ENCODE measurements around the gene ARID5A. TPM values are rescaled to one million over a fixed set of nuclear protein-coding genes. Genes with fewer than 3 reads are reported as not detected.

ARID5A gene
- total RNA-seq, 1 experiment from 2014 or later: 7.3 TPM

DNA sequence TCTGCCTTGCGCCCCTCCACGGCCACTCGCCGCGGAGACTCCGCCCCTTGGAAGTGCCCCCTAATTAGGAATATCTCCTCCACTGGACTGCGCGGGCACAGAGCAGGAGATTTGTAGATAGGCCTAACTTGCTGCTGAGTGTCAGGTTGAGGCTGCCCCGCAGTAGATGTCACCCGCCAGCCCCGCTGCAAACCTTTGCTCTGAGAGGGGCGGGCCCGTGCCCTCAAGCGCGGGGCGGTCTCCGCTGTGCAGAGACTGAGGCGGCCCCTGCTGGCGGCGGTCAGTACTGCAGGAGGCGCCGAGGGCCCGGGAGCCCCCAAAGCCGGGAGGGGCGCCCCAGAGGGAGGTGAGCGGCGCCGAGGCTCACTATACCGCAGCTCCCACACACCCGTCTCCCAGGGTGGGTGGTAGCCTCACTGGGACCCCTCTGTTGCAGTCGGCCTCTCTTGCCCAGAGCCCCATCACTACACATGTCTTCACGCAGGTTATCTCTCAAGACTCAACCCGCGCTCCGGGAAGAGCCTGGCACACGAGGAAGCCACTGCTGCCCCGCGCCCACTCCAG, 28.5 kb upstream of the ARID5A start:
- peak overlapping the region; percentile 43 for H3K4me3 ChIP-seq (ENCODE audit: low read depth, low read length, poor library complexity, severe bottlenecking)
- intact Hi-C loops (cut with micrococcal nuclease; ENCODE audit: unreplicated experiment): loop anchor here (2.0 to 5.0 kb wide), 3 partner anchors 201 to 516 kb away; partner anchors contain the start of gene ANKRD36C
- ChIA-PET CTCF (interaction anchor here (2.0 to 2.2 kb wide), 2 partner anchors 99 to 101 kb away, joined by 11 to 21 read pairs; no protein-coding TSS in a partner anchor), POLR2A (ENCODE audit: low non-redundant PET) (no interaction called here)
- no peaks in the 10 kb centered on the region for H3K36me3 ChIP-seq (ENCODE audit: insufficient read depth, low read length, poor library complexity, severe bottlenecking)
- no peaks in the 10 kb centered on the region for H3K9me3 ChIP-seq (ENCODE audit: low read depth, low read length, poor library complexity, severe bottlenecking)
- no peak for TF ChIP-seq EZH2 (IDR thresholded peaks at IDR 0.05; ENCODE audit: borderline replicate concordance, low read depth, low read length, poor library complexity, severe bottlenecking)
- TF ChIP-seq, protein P1, sequence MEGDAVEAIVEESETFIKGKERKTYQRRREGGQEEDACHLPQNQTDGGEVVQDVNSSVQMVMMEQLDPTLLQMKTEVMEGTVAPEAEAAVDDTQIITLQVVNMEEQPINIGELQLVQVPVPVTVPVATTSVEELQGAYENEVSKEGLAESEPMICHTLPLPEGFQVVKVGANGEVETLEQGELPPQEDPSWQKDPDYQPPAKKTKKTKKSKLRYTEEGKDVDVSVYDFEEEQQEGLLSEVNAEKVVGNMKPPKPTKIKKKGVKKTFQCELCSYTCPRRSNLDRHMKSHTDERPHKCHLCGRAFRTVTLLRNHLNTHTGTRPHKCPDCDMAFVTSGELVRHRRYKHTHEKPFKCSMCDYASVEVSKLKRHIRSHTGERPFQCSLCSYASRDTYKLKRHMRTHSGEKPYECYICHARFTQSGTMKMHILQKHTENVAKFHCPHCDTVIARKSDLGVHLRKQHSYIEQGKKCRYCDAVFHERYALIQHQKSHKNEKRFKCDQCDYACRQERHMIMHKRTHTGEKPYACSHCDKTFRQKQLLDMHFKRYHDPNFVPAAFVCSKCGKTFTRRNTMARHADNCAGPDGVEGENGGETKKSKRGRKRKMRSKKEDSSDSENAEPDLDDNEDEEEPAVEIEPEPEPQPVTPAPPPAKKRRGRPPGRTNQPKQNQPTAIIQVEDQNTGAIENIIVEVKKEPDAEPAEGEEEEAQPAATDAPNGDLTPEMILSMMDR (conservative IDR thresholded peaks at IDR 0.05; ENCODE audit: low read depth, low read length): peak; percentile 97
- BruUV-seq (replicated peaks): no TSS peak
- H3K27ac ChIP-seq (ENCODE audit: low read depth, low read length, poor library complexity, severe bottlenecking): no peak overlapping the region
- no peaks in the 10 kb centered on the region for H3K27me3 ChIP-seq (replicated peaks; ENCODE audit: insufficient read depth, low read depth, low read length, poor library complexity)
- DNase-seq (ENCODE audit: low spot score): peak; percentile 81
- peaks cover 4% of the 10 kb centered on the region for H3K4me1 ChIP-seq (ENCODE audit: insufficient read depth, low read length, poor library complexity, severe bottlenecking)

DNA sequence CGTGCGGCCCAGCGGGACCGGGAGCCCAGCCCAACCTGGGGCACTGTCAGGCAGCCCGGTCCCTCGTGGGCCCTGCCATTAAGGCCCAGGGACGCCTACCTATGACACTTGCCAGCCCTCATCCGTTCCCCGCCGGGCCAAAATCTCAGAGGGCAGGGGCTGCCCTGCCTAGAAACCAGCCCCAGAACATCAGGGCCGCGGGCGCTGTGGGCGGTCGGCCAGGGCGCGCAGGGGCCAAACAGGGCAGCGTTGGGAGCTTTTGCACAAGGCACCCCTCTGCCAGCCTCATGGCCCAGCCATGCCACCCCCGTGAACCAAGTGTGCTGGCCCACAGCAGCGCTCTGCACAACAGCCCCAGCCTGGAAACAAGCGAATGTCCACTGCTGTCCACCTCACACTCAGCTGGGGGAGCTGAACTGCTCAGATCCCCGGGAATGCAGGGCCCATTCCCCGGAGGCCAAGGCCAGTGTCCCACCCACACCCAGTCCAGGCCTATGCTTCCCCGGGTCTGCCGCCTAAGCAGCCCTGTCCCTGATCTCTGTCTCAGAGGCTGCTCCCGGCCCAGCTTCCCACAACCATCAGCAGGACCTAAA, 27.9 kb upstream of the ARID5A start:
- DNase-seq (ENCODE audit: low spot score): no peak
- Histone ChIP-seq H3K9me3 (ENCODE audit: low read depth, low read length, poor library complexity, severe bottlenecking) (no peaks in the 10 kb centered on the region), H3K4me3 (ENCODE audit: low read depth, low read length, poor library complexity, severe bottlenecking) (peak overlapping the region; percentile 43), H3K27ac (ENCODE audit: low read depth, low read length, poor library complexity, severe bottlenecking) (no peak overlapping the region), H3K27me3 (replicated peaks; ENCODE audit: insufficient read depth, low read depth, low read length, poor library complexity) (no peaks in the 10 kb centered on the region), H3K4me1 (ENCODE audit: insufficient read depth, low read length, poor library complexity, severe bottlenecking) (peaks cover 4% of the 10 kb centered on the region), H3K36me3 (ENCODE audit: insufficient read depth, low read length, poor library complexity, severe bottlenecking) (no peaks in the 10 kb centered on the region)
- intact Hi-C loops (cut with micrococcal nuclease; ENCODE audit: unreplicated experiment): loop anchor here (1.0 to 5.0 kb wide), 4 partner anchors 101 to 516 kb away; partner anchors contain the start of gene ANKRD36C
- POLR2A ChIA-PET (ENCODE audit: low non-redundant PET): no interaction called here
- TF ChIP-seq, protein P1 (conservative IDR thresholded peaks at IDR 0.05; ENCODE audit: low read depth, low read length): no peak
- no peak for TF ChIP-seq EZH2 (IDR thresholded peaks at IDR 0.05; ENCODE audit: borderline replicate concordance, low read depth, low read length, poor library complexity, severe bottlenecking)
- no TSS peak for BruUV-seq (replicated peaks)
- CTCF ChIA-PET: interaction anchor here (0.6 to 2.2 kb wide), 5 partner anchors 13 to 486 kb away, joined by 3 to 21 read pairs (median 4); no protein-coding TSS in a partner anchor

DNA sequence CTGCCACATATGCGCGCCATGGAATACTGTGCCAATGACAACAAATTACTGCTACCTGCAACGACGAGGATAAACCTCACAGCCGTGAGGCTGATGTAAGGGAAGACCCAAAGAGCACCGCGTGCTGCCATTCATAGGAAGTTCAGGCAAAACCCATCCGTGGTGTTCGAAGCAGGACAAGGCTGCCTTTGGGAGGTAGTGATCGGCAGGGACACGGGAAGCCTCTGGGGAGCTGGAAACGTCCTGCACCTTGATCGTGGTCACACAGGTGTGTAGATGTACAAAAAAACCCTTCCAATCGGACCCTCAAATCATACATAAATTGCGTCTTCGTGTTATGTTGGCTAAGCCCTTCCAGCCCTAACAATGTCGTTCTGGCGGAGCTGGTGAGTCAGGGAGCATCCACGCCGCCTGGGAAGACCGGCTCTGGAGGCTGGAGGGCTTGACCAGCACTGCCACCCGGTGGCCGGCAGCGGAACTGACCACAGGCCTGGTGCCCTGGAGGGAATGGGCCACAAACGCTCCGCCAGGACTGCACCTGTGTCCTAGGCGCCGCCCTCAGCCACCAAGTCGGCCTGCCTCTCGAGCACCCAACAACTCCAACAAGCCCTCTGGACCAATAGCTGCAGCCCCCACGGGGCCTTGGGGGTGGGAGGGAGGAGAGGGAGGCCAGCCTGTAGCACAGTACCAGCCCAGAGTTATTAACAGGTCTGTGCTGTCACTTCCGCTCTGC, 27.3 kb upstream of the ARID5A start:
- Histone ChIP-seq H3K27me3 (replicated peaks; ENCODE audit: insufficient read depth, low read depth, low read length, poor library complexity) (no peaks in the 10 kb centered on the region), H3K27ac (ENCODE audit: low read depth, low read length, poor library complexity, severe bottlenecking) (no peak overlapping the region), H3K36me3 (ENCODE audit: insufficient read depth, low read length, poor library complexity, severe bottlenecking) (no peaks in the 10 kb centered on the region), H3K4me3 (ENCODE audit: low read depth, low read length, poor library complexity, severe bottlenecking) (no peak overlapping the region), H3K9me3 (ENCODE audit: low read depth, low read length, poor library complexity, severe bottlenecking) (no peaks in the 10 kb centered on the region), H3K4me1 (ENCODE audit: insufficient read depth, low read length, poor library complexity, severe bottlenecking) (peaks cover 4% of the 10 kb centered on the region)
- peak; percentile 85 for DNase-seq (ENCODE audit: low spot score)
- BruUV-seq (replicated peaks): no TSS peak
- POLR2A ChIA-PET (ENCODE audit: low non-redundant PET): no interaction called here
- TF ChIP-seq, protein P1 (conservative IDR thresholded peaks at IDR 0.05; ENCODE audit: low read depth, low read length): peak; percentile 93
- TF ChIP-seq EZH2 (IDR thresholded peaks at IDR 0.05; ENCODE audit: borderline replicate concordance, low read depth, low read length, poor library complexity, severe bottlenecking): no peak
- intact Hi-C loops (cut with micrococcal nuclease; ENCODE audit: unreplicated experiment): loop anchor here (1.0 to 5.0 kb wide), 4 partner anchors 102 to 517 kb away; partner anchors contain the start of gene ANKRD36C
- CTCF ChIA-PET: interaction anchor here (0.6 to 2.2 kb wide), 7 partner anchors 14 to 487 kb away, joined by 3 to 21 read pairs (median 4); no protein-coding TSS in a partner anchor
